CD4-positive, alpha-beta T cell treated with Interleukin-15 for 1 hour (primary cell): ENCODE data around the gene PHACTR4.
"Not testable (repeated sequence)": the region's sequence is repeated elsewhere in the genome, so short reads cannot be mapped to it uniquely, and the experiment has no call there.

Experiments
- DNase-seq: peaks from one replicate; pipeline ENCODE4 v3.0.0-alpha.2; 2020

Gene PHACTR4

DNA sequence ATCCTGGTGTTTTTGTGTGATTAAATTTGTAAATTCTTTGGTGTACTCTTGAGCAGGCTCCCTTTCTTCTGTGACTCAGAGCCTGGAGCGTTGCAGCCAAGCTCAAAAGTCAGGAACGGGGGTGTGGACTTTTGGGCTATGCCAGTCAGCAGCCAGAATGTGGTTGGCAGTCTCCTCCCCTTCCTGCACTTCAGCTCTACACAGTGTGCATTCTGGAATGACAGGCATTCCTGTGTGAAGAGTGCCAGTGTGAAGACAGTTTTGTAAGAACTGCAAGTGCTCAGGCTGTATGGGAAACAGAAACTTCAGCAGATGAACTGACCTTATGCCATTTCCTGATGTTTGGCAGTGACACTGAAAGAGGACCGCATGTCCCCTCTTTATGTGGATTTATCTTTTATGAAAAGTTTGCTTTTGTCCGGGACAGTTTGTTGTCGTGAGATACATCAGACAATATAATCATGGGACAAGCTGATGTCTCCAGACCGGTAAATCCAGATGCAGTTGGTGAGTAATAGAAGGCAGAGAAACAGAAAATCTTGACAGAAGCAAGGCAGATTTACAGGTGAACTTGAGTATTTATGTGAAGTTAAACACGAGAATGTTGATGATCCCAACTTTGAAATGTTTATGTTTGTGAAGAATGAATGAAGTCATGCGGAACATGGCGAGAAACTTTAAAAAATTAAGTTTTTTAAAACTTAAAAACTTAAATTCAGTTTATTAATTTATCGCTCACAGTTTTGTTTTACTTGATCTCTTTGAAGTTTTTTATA, 68.6 kb downstream of the PHACTR4 start:
- DNase-seq, result peak; percentile 21

DNA sequence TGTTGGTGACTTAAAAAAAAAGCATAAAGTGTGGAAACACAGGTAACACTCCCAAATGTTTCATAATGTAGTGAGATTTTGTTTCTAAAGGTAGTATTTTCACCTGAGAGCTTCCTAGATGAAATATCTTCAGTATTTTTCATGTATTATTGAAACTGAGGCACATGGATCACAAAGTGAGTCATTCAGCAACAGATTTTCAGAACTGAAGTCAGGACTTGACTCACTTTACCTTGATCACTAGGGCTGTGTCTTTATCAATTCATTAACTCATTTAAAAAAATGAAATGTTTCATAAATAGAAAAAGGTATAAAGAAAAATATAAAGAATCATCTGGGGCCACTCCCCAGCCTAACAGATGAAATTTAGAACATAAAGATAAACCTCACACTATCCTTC, 69.8 kb downstream of the PHACTR4 start:
- no peak for DNase-seq

GRCh38 chr1:28441674-28442073, 72.1 kb downstream of the PHACTR4 start:
- no peak for DNase-seq

DNA sequence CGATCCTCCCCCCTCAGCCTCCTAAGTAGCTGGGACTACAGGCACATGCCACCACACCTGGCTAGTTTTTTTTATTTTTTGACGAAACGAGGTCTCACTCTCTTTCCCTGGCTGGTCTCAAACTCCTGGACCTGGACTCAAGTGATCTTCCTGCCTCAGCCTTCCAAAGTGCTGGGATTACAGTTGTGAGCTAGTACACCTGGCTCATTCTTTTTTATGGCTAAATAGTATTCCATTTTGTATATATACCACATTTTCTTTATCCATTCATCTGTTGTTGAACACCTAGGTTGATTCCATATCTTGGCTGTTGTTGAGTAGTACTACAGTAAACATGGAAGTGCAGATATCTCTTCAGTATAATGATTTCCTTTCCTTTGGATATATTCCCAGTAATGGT, 74.0 kb downstream of the PHACTR4 start:
- no peak for DNase-seq

- DNase-seq, result no peak
Measured at GRCh38 chr1:28447679-28448078, 78.1 kb downstream of the PHACTR4 start.

DNA sequence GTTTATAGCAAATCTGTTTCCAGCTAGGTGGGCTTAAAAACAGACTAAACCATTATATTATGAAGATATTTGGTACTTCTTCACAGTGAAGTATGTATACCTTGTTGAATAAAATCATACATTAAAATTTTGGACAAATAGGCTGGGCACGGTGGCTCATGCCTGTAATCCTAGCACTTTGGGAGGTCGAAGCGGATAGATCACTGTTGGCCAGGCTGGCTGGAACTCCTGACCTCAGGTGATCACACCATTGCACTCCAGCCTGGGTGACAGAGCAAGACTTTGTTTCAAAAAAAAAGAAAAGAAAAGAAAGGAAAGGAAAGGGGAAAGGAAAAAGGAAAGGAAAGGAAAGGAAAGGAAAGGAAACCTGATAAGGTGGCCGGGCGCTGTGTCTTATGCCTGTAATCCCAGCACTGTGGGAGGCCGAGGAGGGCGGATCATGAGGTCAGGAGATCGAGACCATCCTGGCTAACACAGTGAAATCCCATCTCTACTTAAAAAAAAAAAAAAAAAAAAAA, 78.6 kb downstream of the PHACTR4 start:
- not testable (repeated sequence) for DNase-seq

DNA sequence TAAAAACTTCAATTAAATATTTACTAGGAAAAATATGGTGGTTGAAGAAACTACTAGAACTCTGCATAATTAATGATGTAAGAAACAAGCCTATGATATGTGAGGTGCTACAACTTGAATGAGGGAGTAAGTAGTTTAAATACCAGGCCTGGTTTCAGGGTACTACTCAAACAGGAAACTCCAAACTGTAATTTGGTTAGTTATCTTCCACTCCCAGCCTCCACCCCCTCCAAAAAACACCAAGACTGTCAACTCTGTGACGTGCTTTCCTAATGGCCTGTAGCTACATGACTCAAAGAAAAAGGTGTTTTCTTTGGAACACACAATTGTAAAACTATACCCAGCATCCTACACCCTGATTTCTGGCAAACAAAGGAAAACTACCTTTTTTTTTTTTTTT, 80.4 kb downstream of the PHACTR4 start:
- no peak for DNase-seq

DNA sequence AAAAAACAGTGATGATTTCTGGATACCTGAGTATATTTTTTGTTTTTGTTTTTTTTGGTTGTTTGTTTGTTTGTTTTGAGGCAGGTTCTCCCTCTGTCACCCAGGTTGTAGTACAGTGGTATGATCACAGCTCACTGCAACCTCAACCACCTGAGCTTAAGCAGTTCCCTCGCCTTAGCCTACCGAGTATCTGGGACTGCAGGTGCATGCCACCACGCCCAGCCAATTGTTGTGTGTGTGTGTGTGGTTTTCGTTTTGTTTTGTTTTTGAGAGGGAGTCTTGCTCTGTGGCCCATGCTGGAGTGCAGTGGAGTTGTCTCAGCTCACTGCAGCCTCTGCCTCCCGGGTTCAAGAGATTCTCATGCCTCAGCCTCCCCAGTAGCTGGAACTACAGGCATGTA, 81.0 kb downstream of the PHACTR4 start:
- DNase-seq, result no peak

DNA sequence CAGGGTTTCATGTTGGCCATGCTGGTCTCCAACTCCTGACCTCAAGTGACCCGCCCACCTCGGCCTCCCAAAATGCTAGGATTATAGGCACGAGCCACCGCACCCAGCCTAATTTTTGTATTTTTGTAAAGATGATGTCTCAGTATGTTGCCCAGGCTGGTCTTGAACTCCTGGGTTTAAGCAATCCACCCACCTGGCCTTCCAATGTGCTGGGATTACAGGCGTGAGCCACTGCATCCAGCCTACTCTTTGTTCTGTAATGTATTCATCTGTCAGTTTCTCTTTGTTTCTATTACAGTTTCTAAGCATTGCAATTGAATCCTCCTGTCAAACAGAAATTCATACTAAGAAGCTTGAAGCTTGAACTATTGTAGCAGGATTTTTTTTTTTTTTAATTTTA, 81.5 kb downstream of the PHACTR4 start:
- no peak for DNase-seq

DNA sequence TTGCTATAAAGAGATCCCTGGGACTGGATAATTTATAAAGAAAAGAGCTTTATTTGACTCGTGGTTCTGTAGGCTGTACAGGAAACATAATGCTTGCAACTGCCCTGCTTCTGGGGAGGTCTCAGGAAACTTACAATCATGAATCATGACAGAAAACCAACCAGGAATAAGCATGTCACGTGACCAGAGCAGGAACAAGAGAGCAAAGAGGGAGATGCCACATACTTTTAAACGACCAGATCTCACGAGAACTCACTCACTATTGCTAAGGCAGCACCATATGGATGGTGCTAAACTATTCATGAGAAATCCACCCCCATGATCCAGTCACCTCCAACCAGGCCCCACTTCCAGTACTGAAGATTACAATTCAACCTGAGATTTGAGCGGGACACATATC, 86.5 kb downstream of the PHACTR4 start:
- DNase-seq, result no peak

- no peak for DNase-seq
Measured at GRCh38 chr1:28457678-28458077, 88.1 kb downstream of the PHACTR4 start.

DNA sequence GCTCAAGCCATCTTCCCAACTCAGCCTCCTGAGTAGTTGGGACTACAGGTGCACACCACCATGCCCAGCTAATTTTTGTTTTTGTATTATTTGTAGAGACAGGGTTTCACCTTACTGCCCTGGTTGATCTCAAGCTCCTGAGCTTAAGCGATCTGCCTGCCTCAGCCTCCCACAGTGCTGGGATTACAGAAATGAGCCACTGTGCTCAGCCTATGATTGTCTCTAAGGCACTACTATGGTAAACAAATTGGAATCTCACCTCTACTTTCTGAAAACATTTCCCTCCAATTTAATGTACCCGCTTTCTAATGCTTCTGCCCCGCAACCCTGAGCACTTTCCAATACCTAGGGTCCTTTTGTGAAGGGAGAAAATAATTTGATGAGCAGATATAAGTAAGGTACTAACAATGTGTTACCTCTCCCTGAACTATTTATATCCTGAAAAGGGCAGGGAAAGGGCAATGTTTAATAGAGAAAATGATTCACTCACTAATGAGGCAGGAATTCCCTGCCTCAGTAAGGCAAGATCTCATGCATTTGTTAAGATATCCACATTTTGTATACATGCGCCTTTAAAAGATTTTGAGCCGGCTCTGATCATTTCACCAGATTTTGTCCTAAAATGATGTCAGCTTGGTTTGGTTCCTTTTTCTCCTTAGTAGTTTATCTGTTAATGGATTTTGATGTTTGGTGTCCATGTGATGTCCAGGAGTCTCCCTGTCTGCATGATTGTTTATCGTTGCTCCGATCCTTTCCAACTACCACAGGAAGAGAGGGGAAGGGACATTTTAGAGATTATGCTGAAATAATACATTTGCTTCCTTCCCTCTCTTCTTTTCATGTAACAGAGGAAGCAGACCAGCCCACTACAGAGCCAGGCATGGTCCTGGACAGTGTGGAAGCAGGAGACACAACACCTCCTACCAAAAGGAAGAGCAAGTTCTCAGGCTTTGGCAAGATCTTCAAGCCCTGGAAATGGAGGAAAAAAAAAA, 89.0 kb downstream of the PHACTR4 start:
- DNase-seq, result no peak

DNA sequence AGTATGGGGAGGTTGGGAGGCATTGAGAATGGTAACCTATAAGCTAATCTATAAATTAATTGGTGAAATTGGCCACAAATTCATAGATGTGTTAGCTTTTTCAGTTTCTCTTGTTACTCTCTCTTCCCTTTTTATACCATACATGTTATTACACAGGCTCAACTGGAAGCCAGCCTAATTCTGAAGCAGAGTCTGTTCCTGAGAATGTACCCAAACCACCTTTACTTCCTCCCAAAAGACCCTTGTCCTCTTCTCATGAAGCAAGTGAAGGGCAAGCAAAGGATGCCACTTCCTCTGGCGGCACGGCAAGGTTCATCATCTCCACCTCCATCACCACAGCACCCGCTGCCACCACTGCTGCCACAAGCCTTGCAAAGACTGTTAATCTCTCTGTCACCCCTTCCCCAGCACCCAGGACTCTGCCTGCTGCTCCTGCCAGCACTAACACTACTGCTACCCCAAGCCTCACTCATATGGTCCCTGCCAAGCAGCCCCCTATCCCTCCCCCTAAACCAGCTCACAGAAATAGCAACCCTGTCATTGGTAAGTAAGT, 96.8 kb downstream of the PHACTR4 start:
- DNase-seq, result no peak

GRCh38 chr1:28470146-28470545, 100.6 kb downstream of the PHACTR4 start:
- no peak for DNase-seq

- DNase-seq, result not testable (repeated sequence)
Measured at GRCh38 chr1:28479497-28479896, 110.0 kb downstream of the PHACTR4 start.

DNA sequence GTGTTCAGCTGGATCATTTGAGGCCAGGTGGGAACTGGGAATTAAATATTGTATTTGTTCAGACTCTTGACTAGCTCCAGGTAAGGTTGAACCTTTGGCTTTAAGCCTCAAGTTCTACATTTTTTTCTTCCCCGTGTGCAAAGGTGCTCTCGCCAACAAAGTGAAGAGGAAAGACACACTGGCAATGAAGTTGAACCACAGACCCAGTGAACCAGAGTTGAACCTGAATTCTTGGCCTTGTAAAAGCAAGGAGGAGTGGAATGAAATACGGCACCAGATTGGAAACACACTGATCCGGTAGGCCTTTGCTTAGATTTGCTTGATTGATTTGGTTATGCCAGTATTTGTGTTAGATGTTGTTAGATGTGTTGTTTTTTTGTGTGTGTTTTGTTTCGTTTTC, 110.8 kb downstream of the PHACTR4 start:
- DNase-seq, result no peak

- no peak for DNase-seq
Measured at GRCh38 chr1:28482138-28482537, 112.6 kb downstream of the PHACTR4 start.

DNA sequence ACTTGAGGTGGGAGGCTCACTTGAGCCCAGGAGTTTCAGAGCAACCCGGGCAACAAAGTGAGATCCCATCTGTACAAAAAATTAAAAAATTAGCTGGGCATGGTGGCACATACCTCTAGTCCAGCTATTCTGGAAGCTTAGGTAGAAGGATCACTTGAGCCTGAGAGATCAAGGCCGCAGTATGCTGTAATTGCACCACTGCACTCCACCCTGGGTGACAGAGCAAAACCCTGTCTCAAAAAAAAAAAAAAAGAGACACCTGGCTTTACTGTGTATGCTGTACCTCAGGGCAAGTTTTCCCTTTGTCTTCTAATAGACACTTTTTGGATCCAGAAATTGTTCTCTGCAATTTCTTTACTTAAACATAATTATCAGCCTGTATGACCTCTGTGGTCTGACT, 113.2 kb downstream of the PHACTR4 start:
- no peak for DNase-seq

- no peak for DNase-seq
Measured at GRCh38 chr1:28494737-28495136, 125.2 kb downstream of the PHACTR4 start.

DNA sequence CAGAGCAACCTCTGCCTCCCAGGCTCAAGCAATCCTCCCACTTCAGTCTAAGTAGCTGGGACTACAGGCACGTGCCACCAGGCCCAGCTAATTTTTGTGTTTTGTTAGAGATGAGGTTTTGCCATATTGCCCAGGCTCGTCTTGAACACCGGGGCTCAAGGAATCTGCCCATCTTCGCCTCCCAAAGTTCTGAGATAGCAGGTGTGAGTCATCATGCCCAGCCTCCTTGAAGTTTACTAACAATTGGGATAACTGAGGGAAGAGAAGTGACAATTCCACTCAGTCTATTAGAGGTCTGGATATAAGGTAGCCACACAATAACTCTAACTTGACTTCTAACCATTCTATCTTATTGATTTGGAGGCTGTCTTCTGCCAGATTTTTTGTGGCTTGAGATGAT, 130.0 kb downstream of the PHACTR4 start:
- no peak for DNase-seq

DNA sequence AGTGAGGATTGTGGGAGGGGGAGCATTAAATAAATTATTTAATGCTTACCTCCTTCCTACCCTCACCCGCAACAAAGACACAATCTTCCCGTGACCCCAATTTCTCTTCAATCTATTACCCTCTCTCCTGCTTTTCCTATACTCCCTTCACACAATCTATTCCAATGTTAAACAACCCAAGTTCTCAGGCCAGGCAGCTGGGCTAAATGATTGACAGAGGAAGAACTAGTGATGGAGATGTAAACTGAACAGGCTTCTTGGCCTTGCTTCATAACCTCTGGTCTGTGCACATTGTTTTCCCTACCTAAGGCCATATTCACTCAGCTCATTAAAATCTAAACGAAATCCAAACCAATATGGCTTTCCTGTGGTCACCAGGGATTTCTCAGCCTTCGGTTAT, 132.4 kb downstream of the PHACTR4 start:
- DNase-seq, result no peak

DNA sequence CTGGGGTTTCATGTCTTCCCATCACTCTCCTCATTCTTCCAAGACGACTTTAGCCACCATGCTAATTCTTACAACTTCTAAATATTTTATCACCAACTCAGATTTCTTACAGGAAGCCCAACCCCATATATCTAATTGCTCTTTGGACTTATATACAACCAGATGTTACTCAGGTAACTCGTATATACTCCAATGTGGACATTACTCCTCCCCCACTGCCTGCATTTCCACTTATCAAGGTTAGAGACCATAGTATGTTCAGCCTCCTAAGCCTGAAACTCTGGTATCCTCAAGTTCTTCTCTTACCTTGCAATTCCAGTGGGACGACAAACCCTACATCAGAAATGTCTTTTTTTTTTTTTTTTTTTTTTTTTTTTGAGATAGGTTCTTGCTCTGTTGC, 133.6 kb downstream of the PHACTR4 start:
- no peak for DNase-seq

GRCh38 chr1:28505406-28506187, 136.1 kb downstream of the PHACTR4 start, which contains the start of gene RCC1:
Gene RCC1 (plus strand): TSS chr1:28506043. CDS start chr1:28529867, 23,824 bp downstream.
- DNase-seq, result peak; percentile 98
